NCI-H1092 (cell line): ENCODE measurements around the gene CASP9.

Experiments
- DNase-seq: peaks from one replicate; lab custom pipeline; 2025; lab: John Stamatoyannopoulos, UW

Gene CASP9

GRCh38 chr1:15524021-15524282 is at the start of gene CASP9:
Gene CASP9 (minus strand): TSS chr1:15524215. CDS start chr1:15524200, 15 bp downstream.
- no peak for DNase-seq

- no peak for DNase-seq
Measured at GRCh38 chr1:15573477-15573876, 49.5 kb upstream of the CASP9 start.

GRCh38 chr1:15571266-15571665 is 47.3 kb upstream of the CASP9 start:
- DNase-seq: no peak

GRCh38 chr1:15570861-15571260 is 46.8 kb upstream of the CASP9 start:
- DNase-seq: no peak

- DNase-seq: no peak
Measured at GRCh38 chr1:15568387-15569073, 44.5 kb upstream of the CASP9 start.

GRCh38 chr1:15559189-15559810 is 35.3 kb upstream of the CASP9 start:
- no peak for DNase-seq

GRCh38 chr1:15558516-15558915 is 34.5 kb upstream of the CASP9 start:
- no peak for DNase-seq

- DNase-seq: no peak
Measured at GRCh38 chr1:15557594-15557993, 33.6 kb upstream of the CASP9 start.

GRCh38 chr1:15557008-15557407 is 33.0 kb upstream of the CASP9 start:
- DNase-seq: no peak

GRCh38 chr1:15550573-15550972 is 26.6 kb upstream of the CASP9 start:
- no peak for DNase-seq

GRCh38 chr1:15546641-15547040 is 22.6 kb upstream of the CASP9 start:
- DNase-seq: no peak

- no peak for DNase-seq
Measured at GRCh38 chr1:15543589-15544568, 19.9 kb upstream of the CASP9 start.

- no peak for DNase-seq
Measured at GRCh38 chr1:15543251-15543588, 19.2 kb upstream of the CASP9 start.

- no peak for DNase-seq
Measured at GRCh38 chr1:15542388-15543250, 18.6 kb upstream of the CASP9 start.

GRCh38 chr1:15541231-15541792 is 17.3 kb upstream of the CASP9 start:
- DNase-seq: no peak

- DNase-seq: no peak
Measured at GRCh38 chr1:15540186-15540585, 16.2 kb upstream of the CASP9 start.

GRCh38 chr1:15538771-15539170 is 14.8 kb upstream of the CASP9 start:
- DNase-seq: no peak

- DNase-seq: no peak
Measured at GRCh38 chr1:15531682-15532081, 7.7 kb upstream of the CASP9 start.

GRCh38 chr1:15531003-15531402 is 7.0 kb upstream of the CASP9 start:
- DNase-seq: no peak

- peak; percentile 100 for DNase-seq
Measured at GRCh38 chr1:15526490-15527339, 2.7 kb upstream of the CASP9 start, which contains the start of gene DNAJC16. Gene DNAJC16 (plus strand): TSS chr1:15526848. CDS start chr1:15529106, 2,258 bp downstream.

GRCh38 chr1:15526021-15526489 is 2.0 kb upstream of the CASP9 start:
- no peak for DNase-seq
